Measurements from ENCODE around the gene ANK3. TPM values are rescaled to one million over a fixed set of nuclear protein-coding genes. Genes with fewer than 3 reads are reported as not detected.
A peak's percentile ranks its signal among the peaks of the same experiment; 100 is the strongest.

The ANK3 gene
- total and polyA plus RNA-seq, 7 donors: 10.8 to 86.7 (median 42.5) TPM

DNA sequence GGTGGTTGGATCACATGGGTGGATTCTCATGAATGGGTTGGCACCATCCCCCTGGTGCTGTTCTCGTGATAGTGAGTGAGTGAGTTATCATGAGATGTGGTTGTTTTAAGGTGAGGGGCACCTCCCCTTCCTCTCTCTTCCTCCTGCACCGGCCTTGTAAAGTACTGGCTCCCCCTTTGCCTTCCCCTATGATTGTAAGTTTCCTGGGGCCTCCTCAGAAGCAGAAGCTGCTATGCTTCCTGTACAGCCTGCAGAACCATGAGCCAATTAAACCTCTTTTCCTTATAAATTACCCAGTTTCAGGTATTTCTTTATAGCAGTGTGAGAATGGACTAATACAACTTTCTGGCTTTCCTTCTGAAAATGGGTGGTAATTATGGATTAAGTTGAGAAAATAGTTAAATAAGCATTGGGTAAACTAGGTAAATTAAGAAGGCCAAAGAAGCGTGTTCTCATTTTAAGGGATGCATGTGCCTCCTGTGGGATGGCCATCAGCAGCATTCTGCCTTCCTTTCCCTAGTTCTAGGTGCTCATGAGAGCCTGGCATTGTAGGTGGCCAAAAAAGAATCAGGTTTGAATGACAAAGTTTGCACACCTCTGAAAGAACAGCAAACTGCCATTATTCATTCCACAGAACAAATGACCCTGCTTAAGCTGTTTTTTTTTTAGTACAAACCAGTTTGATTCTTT lies 242.0 kb downstream of the ANK3 start:
- no peaks in the 10 kb centered on the region for H3K36me3 ChIP-seq
- no peak overlapping the region for H3K4me3 ChIP-seq
- no peak for DNase-seq
- peaks cover 0 to 37% (median 30%) of the 10 kb centered on the region in 4 donors for H3K4me1 ChIP-seq
- H3K27me3 ChIP-seq: no peaks in the 10 kb centered on the region
- intact Hi-C loops (cut with DNase I): loop anchor here (10.0 kb wide), 2 partner anchors 243 to 797 kb away; partner anchors contain the start of genes CCDC6 and RHOBTB1
- WGBS, 2 donors: 81 to 85% methylated on average over 3 of the region's 3 CpGs
- H3K9me3 ChIP-seq: no peaks in the 10 kb centered on the region
- TF ChIP-seq POLR2A (IDR thresholded peaks at IDR 0.05): no peak
- no peak for TF ChIP-seq CTCF (IDR thresholded peaks at IDR 0.05)
- no peak for TF ChIP-seq EP300 (IDR thresholded peaks at IDR 0.05)
- TF ChIP-seq POLR2AphosphoS5 (IDR thresholded peaks at IDR 0.05): no peak
- peak overlapping the region in 3 of 4 donors; percentile 34 to 45 (median 44) for H3K27ac ChIP-seq

GRCh38 chr10:60147025-60147424 lies 242.7 kb downstream of the ANK3 start:
- Histone ChIP-seq H3K9me3 (no peaks in the 10 kb centered on the region), H3K27me3 (no peaks in the 10 kb centered on the region), H3K27ac (peak overlapping the region in 3 of 4 donors; percentile 34 to 45 (median 44)), H3K36me3 (no peaks in the 10 kb centered on the region), H3K4me3 (no peak overlapping the region), H3K4me1 (peaks cover 0 to 40% (median 35%) of the 10 kb centered on the region in 4 donors)
- TF ChIP-seq POLR2A (IDR thresholded peaks at IDR 0.05) (no peak), POLR2AphosphoS5 (IDR thresholded peaks at IDR 0.05) (no peak), EP300 (IDR thresholded peaks at IDR 0.05) (no peak), CTCF (IDR thresholded peaks at IDR 0.05) (no peak)
- intact Hi-C loops (cut with DNase I): loop anchor here (10.0 kb wide), 2 partner anchors 242 to 798 kb away; partner anchors contain the start of genes CCDC6 and RHOBTB1
- no peak for DNase-seq
- 62 to 73% methylated on average over 4 of the region's 4 CpGs for WGBS, 2 donors

GRCh38 chr10:60144099-60144498 lies 245.6 kb downstream of the ANK3 start:
- Histone ChIP-seq H3K27me3 (no peaks in the 10 kb centered on the region), H3K27ac (no peak overlapping the region), H3K9me3 (no peaks in the 10 kb centered on the region), H3K36me3 (no peaks in the 10 kb centered on the region), H3K4me3 (no peak overlapping the region), H3K4me1 (peaks cover 0 to 67% (median 60%) of the 10 kb centered on the region in 4 donors)
- DNase-seq: no peak
- TF ChIP-seq POLR2A (IDR thresholded peaks at IDR 0.05) (no peak), CTCF (IDR thresholded peaks at IDR 0.05) (no peak), POLR2AphosphoS5 (IDR thresholded peaks at IDR 0.05) (no peak), EP300 (IDR thresholded peaks at IDR 0.05) (no peak)
- 96 to 97% methylated on average over 3 of the region's 3 CpGs for WGBS, 2 donors
- intact Hi-C loops (cut with DNase I): loop anchor here (10.0 kb wide), 2 partner anchors 239 to 801 kb away; partner anchors contain the start of genes CCDC6 and RHOBTB1

DNA sequence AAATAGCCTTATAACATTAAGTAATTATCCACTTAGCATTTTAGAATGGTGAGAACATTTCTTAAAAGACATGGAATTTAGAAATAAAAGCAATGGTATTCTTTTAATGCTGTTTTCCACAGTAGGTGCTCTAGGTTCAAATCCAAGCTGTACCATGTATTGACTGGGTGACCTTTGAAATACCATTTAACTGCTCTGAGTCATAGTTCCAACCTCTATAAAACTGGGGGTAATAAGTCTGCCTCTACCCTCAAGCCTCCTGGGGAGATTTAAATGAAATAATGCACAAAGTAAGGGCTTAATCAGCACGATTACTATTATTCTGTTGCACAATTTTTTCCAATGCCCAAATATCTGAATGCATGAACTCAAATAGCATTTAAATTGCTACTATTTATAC lies 246.9 kb downstream of the ANK3 start:
- WGBS, 2 donors: 31 to 81% methylated on average over 1 of the region's 1 CpG
- Histone ChIP-seq H3K4me1 (peaks cover 0 to 66% (median 50%) of the 10 kb centered on the region in 4 donors), H3K27me3 (no peaks in the 10 kb centered on the region), H3K4me3 (no peak overlapping the region), H3K27ac (peak overlapping the region in 1 of 4 donors; percentile 81), H3K36me3 (no peaks in the 10 kb centered on the region), H3K9me3 (no peaks in the 10 kb centered on the region)
- no peak for DNase-seq
- intact Hi-C loops (cut with DNase I): loop anchor here (10.0 kb wide), 2 partner anchors 238 to 802 kb away; partner anchors contain the start of genes CCDC6 and RHOBTB1
- TF ChIP-seq POLR2AphosphoS5 (IDR thresholded peaks at IDR 0.05) (no peak), CTCF (IDR thresholded peaks at IDR 0.05) (no peak), POLR2A (IDR thresholded peaks at IDR 0.05) (no peak), EP300 (IDR thresholded peaks at IDR 0.05) (no peak)

Measured in sigmoid colon (tissue), 7 donors.